Measurements from ENCODE around the gene GPRC5A. TPM values are rescaled to one million over a fixed set of nuclear protein-coding genes. Genes with fewer than 3 reads are reported as not detected.

The GPRC5A gene
- total RNA-seq, 1 experiment from 2014 or later, result 0.56 TPM

DNA sequence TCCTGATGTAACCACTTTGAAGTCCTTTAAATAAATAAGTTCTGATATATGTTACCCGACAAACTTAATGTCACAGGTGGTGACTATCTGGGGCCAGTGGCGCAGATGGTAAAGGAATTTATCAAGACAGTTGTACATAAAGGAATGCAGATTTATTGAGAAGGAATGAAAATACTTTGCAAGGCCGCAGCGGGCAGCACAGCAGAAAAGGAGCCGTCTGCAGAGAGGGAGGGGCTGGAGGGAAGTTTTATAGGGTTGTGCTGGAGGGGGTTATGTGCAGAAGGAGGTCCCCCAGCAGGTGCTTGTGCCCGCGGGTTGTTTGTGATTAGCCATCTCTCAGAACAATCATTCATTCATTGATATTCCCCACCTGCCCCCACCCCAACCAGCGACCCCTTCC, 43.2 kb downstream of the GPRC5A start:
- Histone ChIP-seq H3K4me3 (ENCODE audit: low read depth, low read length, poor library complexity, severe bottlenecking) (no peak overlapping the region), H3K9me3 (ENCODE audit: low read depth, low read length, poor library complexity, severe bottlenecking) (no peaks in the 10 kb centered on the region), H3K36me3 (ENCODE audit: insufficient read depth, low read length, poor library complexity, severe bottlenecking) (no peaks in the 10 kb centered on the region), H3K27me3 (replicated peaks; ENCODE audit: insufficient read depth, low read depth, low read length, poor library complexity) (no peaks in the 10 kb centered on the region), H3K27ac (ENCODE audit: low read depth, low read length, poor library complexity, severe bottlenecking) (no peak overlapping the region), H3K4me1 (ENCODE audit: insufficient read depth, low read length, poor library complexity, severe bottlenecking) (no peaks in the 10 kb centered on the region)
- no peak for DNase-seq (ENCODE audit: low spot score)
- intact Hi-C loops (cut with micrococcal nuclease; ENCODE audit: unreplicated experiment), result no loop called here
- BruUV-seq (replicated peaks), result no TSS peak
- TF ChIP-seq CTCF (conservative IDR thresholded peaks at IDR 0.05; ENCODE audit: low read depth, low read length), result no peak
- no peak for TF ChIP-seq EZH2 (IDR thresholded peaks at IDR 0.05; ENCODE audit: borderline replicate concordance, low read depth, low read length, poor library complexity, severe bottlenecking)
- POLR2A ChIA-PET (ENCODE audit: low non-redundant PET), result no interaction called here
- CTCF ChIA-PET, result no interaction called here

GRCh38 chr12:12936983-12937491, 45.7 kb downstream of the GPRC5A start:
- H3K27ac ChIP-seq (ENCODE audit: low read depth, low read length, poor library complexity, severe bottlenecking), result no peak overlapping the region
- intact Hi-C loops (cut with micrococcal nuclease; ENCODE audit: unreplicated experiment), result no loop called here
- H3K4me1 ChIP-seq (ENCODE audit: insufficient read depth, low read length, poor library complexity, severe bottlenecking), result no peaks in the 10 kb centered on the region
- no peaks in the 10 kb centered on the region for H3K36me3 ChIP-seq (ENCODE audit: insufficient read depth, low read length, poor library complexity, severe bottlenecking)
- DNase-seq (ENCODE audit: low spot score), result no peak
- no peak for TF ChIP-seq CTCF (conservative IDR thresholded peaks at IDR 0.05; ENCODE audit: low read depth, low read length)
- no peak overlapping the region for H3K4me3 ChIP-seq (ENCODE audit: low read depth, low read length, poor library complexity, severe bottlenecking)
- H3K27me3 ChIP-seq (replicated peaks; ENCODE audit: insufficient read depth, low read depth, low read length, poor library complexity), result no peaks in the 10 kb centered on the region
- H3K9me3 ChIP-seq (ENCODE audit: low read depth, low read length, poor library complexity, severe bottlenecking), result no peaks in the 10 kb centered on the region
- BruUV-seq (replicated peaks), result no TSS peak
- ChIA-PET POLR2A (ENCODE audit: low non-redundant PET) (no interaction called here), CTCF (no interaction called here)

DNA sequence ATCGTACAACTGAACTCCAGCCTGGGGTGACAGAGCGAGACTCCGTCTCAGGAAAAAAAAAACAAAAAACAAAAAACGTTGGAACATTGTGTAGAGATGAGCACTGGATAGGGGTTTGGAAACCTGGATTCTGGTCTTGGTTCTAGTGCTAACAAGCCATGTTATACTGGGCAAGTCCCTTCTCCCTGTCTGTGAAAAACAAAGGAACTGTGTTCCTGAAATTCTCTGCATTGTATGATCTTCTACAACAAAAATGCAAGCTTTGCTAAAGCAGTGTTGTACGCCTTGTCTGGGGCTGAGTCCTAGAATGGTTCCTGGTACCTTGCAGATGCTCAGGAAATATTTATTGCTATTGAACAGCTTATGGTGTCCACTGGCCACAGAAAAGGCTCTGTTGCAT, 47.2 kb downstream of the GPRC5A start:
- CTCF ChIA-PET, result no interaction called here
- no TSS peak for BruUV-seq (replicated peaks)

More for the DNA sequence above, 47.2 kb downstream of the GPRC5A start:
- H3K27ac ChIP-seq (ENCODE audit: low read depth, low read length, poor library complexity, severe bottlenecking), result no peak overlapping the region
- no peak for TF ChIP-seq EZH2 (IDR thresholded peaks at IDR 0.05; ENCODE audit: borderline replicate concordance, low read depth, low read length, poor library complexity, severe bottlenecking)
- TF ChIP-seq CTCF (conservative IDR thresholded peaks at IDR 0.05; ENCODE audit: low read depth, low read length), result no peak
- POLR2A ChIA-PET (ENCODE audit: low non-redundant PET), result no interaction called here
- no peaks in the 10 kb centered on the region for H3K9me3 ChIP-seq (ENCODE audit: low read depth, low read length, poor library complexity, severe bottlenecking)
- no peak overlapping the region for H3K4me3 ChIP-seq (ENCODE audit: low read depth, low read length, poor library complexity, severe bottlenecking)
- no peaks in the 10 kb centered on the region for H3K36me3 ChIP-seq (ENCODE audit: insufficient read depth, low read length, poor library complexity, severe bottlenecking)
- intact Hi-C loops (cut with micrococcal nuclease; ENCODE audit: unreplicated experiment), result no loop called here
- DNase-seq (ENCODE audit: low spot score), result no peak
- no peaks in the 10 kb centered on the region for H3K27me3 ChIP-seq (replicated peaks; ENCODE audit: insufficient read depth, low read depth, low read length, poor library complexity)
- no peaks in the 10 kb centered on the region for H3K4me1 ChIP-seq (ENCODE audit: insufficient read depth, low read length, poor library complexity, severe bottlenecking)

Data from A673 (cell line).